ENCODE measurements around the gene TNFSF13B.

GRCh38 chr13:108263621-108264355 lies 5.7 kb upstream of the TNFSF13B start:
- TF ChIP-seq CTCF (IDR thresholded peaks at IDR 0.05) = no peak
- TF ChIP-seq EZH2 (IDR thresholded peaks at IDR 0.05; ENCODE audit: borderline replicate concordance, insufficient read depth, low read depth, low read length, poor library complexity, severe bottlenecking) = no peak
